NCI-H82 (cell line): ENCODE data around the gene SSMEM1.
"Not testable (repeated sequence)": the region's sequence is repeated elsewhere in the genome, so short reads cannot be mapped to it uniquely, and the experiment has no call there.

Experiments used
- DNase-seq: peaks from one replicate; lab custom pipeline; 2025; lab: John Stamatoyannopoulos, UW

Gene SSMEM1

DNA sequence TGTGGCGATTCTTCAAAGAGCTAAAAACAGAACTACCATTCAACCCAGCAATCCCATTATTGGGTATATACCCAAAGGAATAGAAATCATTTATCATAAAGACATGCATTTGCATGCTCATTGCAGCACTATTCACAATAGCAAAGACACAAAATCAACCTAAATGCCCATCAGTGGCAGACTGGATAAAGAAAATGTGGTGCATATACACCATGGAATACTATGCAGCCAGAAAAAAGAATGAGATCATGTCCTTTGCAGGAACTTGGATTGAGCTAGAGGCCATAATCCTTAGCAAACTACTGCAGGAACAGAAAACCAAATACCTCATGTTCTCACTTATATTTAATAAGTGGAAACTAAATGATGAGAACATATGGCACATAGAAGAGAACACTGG lies 38.8 kb downstream of the SSMEM1 start:
- not testable (repeated sequence) for DNase-seq

DNA sequence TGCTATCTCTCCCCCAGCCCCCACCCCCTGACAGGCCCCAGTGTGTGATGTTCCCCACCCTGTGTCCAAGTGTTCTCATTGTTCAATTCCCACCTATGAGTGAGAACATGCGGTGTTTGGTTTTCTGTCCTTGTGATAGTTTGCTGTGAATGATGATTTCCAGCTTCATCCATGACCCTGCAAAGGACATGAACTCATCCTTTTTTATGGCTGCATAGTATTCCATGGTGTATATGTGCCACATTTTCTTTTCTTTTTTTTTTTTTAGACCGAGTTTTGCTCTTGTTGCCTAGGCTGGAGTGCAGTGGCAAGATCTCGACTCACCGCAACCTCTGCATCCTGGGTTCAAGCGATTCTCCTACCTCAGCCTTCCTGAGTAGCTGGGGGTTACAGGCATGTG lies 41.2 kb downstream of the SSMEM1 start:
- not testable (repeated sequence) for DNase-seq

DNA sequence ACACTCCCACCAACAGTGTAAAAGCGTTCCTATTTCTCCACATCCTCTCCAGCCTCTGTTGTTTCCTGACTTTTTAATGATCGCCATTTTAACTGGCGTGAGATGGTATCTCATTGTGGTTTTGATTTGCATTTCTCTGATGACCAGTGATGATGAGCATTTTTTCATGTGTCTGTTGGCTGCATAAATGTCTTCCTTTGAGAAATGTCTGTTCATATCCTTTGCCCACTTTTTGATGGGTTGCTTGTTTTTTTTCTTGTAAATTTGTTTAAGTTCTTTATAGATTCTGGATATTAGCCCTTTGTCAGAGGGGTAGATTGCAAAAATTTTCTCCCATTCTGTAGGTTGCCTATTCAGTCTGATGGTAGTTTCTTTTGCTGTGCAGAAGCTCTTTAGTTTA lies 42.0 kb downstream of the SSMEM1 start:
- DNase-seq: not testable (repeated sequence)

DNA sequence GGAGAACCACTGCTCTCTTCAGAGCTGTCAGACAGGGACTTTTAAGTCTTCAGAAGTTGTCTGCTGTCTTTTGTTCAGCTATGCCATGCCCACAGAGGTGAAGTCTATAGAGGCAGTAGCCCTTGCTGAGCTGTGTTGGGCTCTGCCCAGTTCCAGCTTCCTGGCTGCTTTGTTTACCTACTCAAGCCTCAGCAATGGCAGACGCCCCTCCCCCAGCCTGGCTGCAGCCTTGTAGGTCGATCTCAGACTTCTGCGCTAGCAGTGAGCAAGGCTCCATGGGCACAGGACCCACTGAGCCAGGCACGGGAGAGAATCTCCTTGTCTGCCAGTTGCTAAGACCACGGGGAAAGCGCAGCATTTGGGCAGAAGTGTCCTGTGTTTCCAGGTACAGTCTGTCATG lies 46.9 kb downstream of the SSMEM1 start:
- no peak for DNase-seq

- no peak for DNase-seq
These were observed 49.0 kb downstream of the SSMEM1 start for GRCh38 chr7:130256704-130257103.

DNA sequence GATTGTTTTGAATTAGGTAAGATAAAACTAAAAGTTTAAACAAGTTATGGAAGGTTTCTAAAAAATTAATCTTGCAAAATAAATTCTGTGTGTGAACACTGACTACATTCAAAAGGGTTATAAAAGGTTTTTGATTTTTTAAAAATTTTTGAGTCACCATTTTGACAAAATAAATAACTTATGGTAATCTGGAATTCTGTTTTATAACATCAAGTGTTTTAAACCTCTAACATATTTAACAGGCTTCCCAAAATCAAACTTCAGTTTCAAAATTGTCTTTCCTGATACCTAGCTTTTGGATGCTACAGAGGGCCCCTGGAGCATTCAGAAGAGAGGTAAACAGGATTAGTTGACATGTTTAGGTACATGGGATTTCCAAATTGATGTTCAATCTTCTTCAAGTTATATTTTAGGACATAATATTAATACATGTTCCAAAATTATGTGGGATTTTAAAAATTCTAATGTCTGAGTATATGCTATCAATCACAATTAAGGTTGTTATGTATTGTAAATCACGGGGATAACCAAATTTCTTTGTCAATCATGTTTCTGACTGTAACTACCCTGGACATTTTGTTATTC lies 50.9 kb downstream of the SSMEM1 start:
- DNase-seq: no peak

- no peak for DNase-seq
These were observed 54.8 kb downstream of the SSMEM1 start for GRCh38 chr7:130262448-130262847.

GRCh38 chr7:130263130-130263529 lies 55.5 kb downstream of the SSMEM1 start:
- DNase-seq: peak; percentile 88
